Activated CD4-positive, alpha-beta T cell treated with anti-CD3 and anti-CD28 coated beads, Interleukin-10, Interleukin-2, amounts not matched to agents 100 ng/mL and 50 ng/mL, durations not matched to agents 16 hours and 8 hours (primary cell): ENCODE results near the gene DPYD.
A peak's percentile ranks its signal among the peaks of the same experiment; 100 is the strongest.

ENCODE experiments used
- DNase-seq: peaks from one replicate; pipeline ENCODE4 v3.0.0-alpha.2; 2020

DPYD gene

GRCh38 chr1:97834899-97835298 is 85.9 kb downstream of the DPYD start:
- DNase-seq, result no peak

- DNase-seq, result no peak
Observed at GRCh38 chr1:97833881-97834280, 87.0 kb downstream of the DPYD start.

GRCh38 chr1:97832481-97832880 is 88.4 kb downstream of the DPYD start:
- no peak for DNase-seq

- DNase-seq, result no peak
Observed at GRCh38 chr1:97827887-97828286, 92.9 kb downstream of the DPYD start.

GRCh38 chr1:97826820-97827219 is 94.0 kb downstream of the DPYD start:
- no peak for DNase-seq

- DNase-seq, result no peak
Observed at GRCh38 chr1:97824624-97825023, 96.2 kb downstream of the DPYD start.

GRCh38 chr1:97824200-97824599 is 96.6 kb downstream of the DPYD start:
- DNase-seq, result no peak

- DNase-seq, result peak; percentile 30
Observed at GRCh38 chr1:97820470-97821188, 100.2 kb downstream of the DPYD start.

- DNase-seq, result no peak
Observed at GRCh38 chr1:97816927-97817326, 103.9 kb downstream of the DPYD start.

GRCh38 chr1:97814804-97815203 is 106.0 kb downstream of the DPYD start:
- no peak for DNase-seq

GRCh38 chr1:97814121-97814520 is 106.7 kb downstream of the DPYD start:
- DNase-seq, result no peak

GRCh38 chr1:97812076-97812475 is 108.8 kb downstream of the DPYD start:
- no peak for DNase-seq

- no peak for DNase-seq
Observed at GRCh38 chr1:97806996-97807520, 113.8 kb downstream of the DPYD start.

- no peak for DNase-seq
Observed at GRCh38 chr1:97806326-97806725, 114.5 kb downstream of the DPYD start.

- no peak for DNase-seq
Observed at GRCh38 chr1:97805093-97805492, 115.7 kb downstream of the DPYD start.

GRCh38 chr1:97803026-97803425 is 117.8 kb downstream of the DPYD start:
- DNase-seq, result no peak

- no peak for DNase-seq
Observed at GRCh38 chr1:97802011-97802410, 118.8 kb downstream of the DPYD start.

GRCh38 chr1:97797403-97798183 is 123.2 kb downstream of the DPYD start:
- no peak for DNase-seq

- no peak for DNase-seq
Observed at GRCh38 chr1:97796711-97797110, 124.1 kb downstream of the DPYD start.

- DNase-seq, result no peak
Observed at GRCh38 chr1:97792655-97793054, 128.2 kb downstream of the DPYD start.

- peak; percentile 55 for DNase-seq
Observed at GRCh38 chr1:97791251-97791650, 129.6 kb downstream of the DPYD start.

GRCh38 chr1:97787231-97787630 is 133.6 kb downstream of the DPYD start:
- DNase-seq, result no peak

GRCh38 chr1:97784661-97785060 is 136.2 kb downstream of the DPYD start:
- no peak for DNase-seq

GRCh38 chr1:97783751-97784150 is 137.1 kb downstream of the DPYD start:
- DNase-seq, result no peak
